Omental fat pad (tissue), 4 donors: ENCODE results near the gene HOXD3. TPM values are rescaled to one million over a fixed set of nuclear protein-coding genes. Genes with fewer than 3 reads are reported as not detected.

Experiments used
- ATAC-seq: fragments of 150-250 bp; one replicate; pipeline ENCODE4 v1.9.1; 2016; ENCODE audit warnings: mild to moderate bottlenecking, moderate library complexity; ENCODE audit not compliant: low FRiP score
- DNase-seq: peaks from one replicate; pipeline ENCODE4 v3.0.0-alpha.2; 2019; ENCODE audit warnings: low spot score
- CTCF ChIP-seq, 3 donors: fragments of 450-650 bp; IDR thresholded peaks; one replicate each; pipeline ENCODE4 v1.5.1; 2016 to 2017; ENCODE audit warnings: antibody characterized with exemption in 3 of 3, mild to moderate bottlenecking in 3 of 3, moderate library complexity in 2 of 3
- total RNA-seq, 4 donors: library from RNA; depleted of rRNA; stranded (reverse); fragments of >200 nt; gene quantifications; one replicate each; pipeline ENCODE4 v1.1.0, GENCODE V29; 2016

Gene HOXD3
- total RNA-seq, 4 donors from 2014 or later = 0.65 to 15.8 (median 2.8) TPM

GRCh38 chr2:176136374-176137251 lies 20.5 kb upstream of the HOXD3 start:
- DNase-seq = no peak
- ATAC-seq = peak; percentile 49
- TF ChIP-seq CTCF (IDR thresholded peaks at IDR 0.05) = no peak

- ATAC-seq = no peak
- DNase-seq = no peak
- no peak for TF ChIP-seq CTCF (IDR thresholded peaks at IDR 0.05)
Observed at GRCh38 chr2:176137252-176137580, 19.9 kb upstream of the HOXD3 start.

GRCh38 chr2:176137906-176138305 lies 19.2 kb upstream of the HOXD3 start:
- TF ChIP-seq CTCF (IDR thresholded peaks at IDR 0.05) = no peak
- DNase-seq = no peak
- no peak for ATAC-seq

DNA sequence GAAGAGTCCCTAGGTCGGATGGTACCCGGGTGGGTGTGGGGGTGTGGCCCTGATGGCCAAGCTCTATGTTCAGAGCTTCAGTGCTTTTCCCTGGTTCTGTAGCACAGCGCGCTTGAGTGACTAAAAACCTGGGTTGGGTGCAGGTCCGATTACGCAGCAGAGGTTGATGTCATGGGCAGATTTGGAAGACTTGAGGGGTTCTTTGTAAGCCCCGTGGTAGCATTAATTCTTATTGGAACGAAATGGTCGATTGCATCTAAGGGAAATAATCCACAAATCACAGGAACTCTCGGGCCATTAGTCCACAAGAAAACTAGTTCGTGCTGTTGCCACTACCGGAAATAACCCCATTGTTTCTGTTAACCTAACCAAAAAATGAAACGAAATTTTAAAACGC lies 18.6 kb upstream of the HOXD3 start:
- ATAC-seq (no peak), DNase-seq (no peak)
- TF ChIP-seq CTCF (IDR thresholded peaks at IDR 0.05) = no peak

GRCh38 chr2:176138923-176139660 lies 18.0 kb upstream of the HOXD3 start:
- no peak for DNase-seq

DNA sequence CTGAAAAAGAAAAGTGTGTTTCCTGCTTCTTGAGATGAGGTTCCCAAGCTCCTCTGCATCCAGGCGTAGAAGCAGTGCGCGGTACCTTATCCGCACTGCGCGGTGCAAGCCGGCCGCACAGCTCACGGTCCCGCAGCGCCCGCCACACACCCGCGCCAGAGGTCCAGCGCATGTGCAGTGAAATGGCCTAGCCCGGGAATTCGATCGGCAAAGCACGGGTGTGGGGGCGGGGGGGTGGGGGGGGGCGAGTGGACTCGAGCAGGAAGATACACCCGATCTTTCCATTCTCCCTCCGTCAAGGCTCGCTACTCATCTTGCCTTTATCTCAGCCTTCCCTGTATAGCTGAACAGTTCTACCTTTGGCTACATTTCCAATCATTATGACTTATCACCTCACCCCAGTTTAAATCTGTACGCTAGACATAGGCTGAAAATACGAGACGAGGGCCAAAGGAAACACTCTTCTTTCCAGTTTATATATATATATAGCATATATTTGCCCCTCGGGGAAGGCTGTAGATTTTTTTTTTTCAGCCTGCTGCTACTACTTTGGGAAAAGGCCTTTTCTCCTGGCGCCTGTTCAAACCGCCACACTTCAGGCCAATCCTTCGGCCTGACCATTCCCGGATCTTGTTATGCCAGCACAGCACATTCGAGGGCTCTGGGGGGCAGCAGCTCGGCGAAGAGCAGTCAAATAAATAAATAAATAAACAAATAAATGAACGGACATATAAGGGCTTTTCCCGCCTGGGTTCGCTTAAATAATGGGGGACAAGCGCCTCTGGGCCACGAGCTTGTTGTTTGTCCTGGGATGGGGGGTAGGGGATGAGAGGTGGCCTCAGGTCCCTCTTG lies 17.2 kb upstream of the HOXD3 start:
- TF ChIP-seq CTCF (IDR thresholded peaks at IDR 0.05) = no peak
- no peak for DNase-seq
- ATAC-seq = no peak

More at GRCh38 chr2:176138923-176139660, 18.0 kb upstream of the HOXD3 start:
- TF ChIP-seq CTCF (IDR thresholded peaks at IDR 0.05) = no peak
- ATAC-seq = no peak
